ENCODE measurements around the gene MYLK. TPM values are rescaled to one million over a fixed set of nuclear protein-coding genes. Genes with fewer than 3 reads are reported as not detected.

Gene MYLK
- total and polyA plus RNA-seq, 4 donors, result 17.1 to 158 (median 41.9) TPM

DNA sequence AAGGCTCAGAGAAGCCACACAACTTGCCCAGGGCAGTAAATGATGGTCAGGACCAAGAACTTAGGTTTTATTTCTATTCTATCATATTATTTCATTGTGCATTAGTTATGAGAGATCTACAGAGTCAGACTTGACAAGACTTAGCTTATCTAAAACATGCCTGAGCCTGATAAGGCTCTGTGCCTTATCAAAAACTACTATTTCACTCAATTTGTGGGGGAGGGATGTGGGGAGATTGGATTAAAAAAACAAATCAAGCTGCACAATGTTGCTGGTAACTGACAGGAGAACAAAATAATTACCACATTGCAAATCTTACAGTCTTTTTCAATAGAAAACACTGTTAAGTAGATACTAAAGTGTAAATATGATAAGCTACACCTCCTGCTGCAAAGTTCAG is 315.3 kb downstream of the MYLK start:
- Histone ChIP-seq H3K27ac (ENCODE audit: low read depth in 1 of 2, low read length in 2 of 2) (no peak overlapping the region), H3K4me3 (ENCODE audit: low read depth in 1 of 3, low read length in 3 of 3) (no peak overlapping the region), H3K4me1 (ENCODE audit: control insufficient read depth in 4 of 4, insufficient read depth in 4 of 4, low read length in 3 of 4) (peaks cover 0 to 4% (median 2%) of the 10 kb centered on the region in 4 donors), H3K36me3 (ENCODE audit: control insufficient read depth in 4 of 4, insufficient read depth in 3 of 4, low read depth in 1 of 4, low read length in 3 of 4) (peaks cover 0 to 11% (median 5%) of the 10 kb centered on the region in 4 donors), H3K9ac (ENCODE audit: low read depth in 1 of 2, low read length in 2 of 2) (no peak overlapping the region), H3K9me3 (ENCODE audit: control insufficient read depth in 4 of 4, low read length in 3 of 4) (no peaks in the 10 kb centered on the region), H3K27me3 (ENCODE audit: control insufficient read depth in 4 of 4, insufficient read depth in 4 of 4, low read length in 3 of 4) (no peaks in the 10 kb centered on the region)
- TF ChIP-seq, protein P1, sequence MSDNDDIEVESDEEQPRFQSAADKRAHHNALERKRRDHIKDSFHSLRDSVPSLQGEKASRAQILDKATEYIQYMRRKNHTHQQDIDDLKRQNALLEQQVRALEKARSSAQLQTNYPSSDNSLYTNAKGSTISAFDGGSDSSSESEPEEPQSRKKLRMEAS (IDR thresholded peaks at IDR 0.05), result no peak
- TF ChIP-seq ZBTB33 (IDR thresholded peaks at IDR 0.05), result no peak
- TF ChIP-seq EGR1 (IDR thresholded peaks at IDR 0.05; ENCODE audit: low read depth in 2 of 2), result no peak
- TF ChIP-seq FOXA2 (IDR thresholded peaks at IDR 0.05), result no peak
- TF ChIP-seq HNF4A (conservative IDR thresholded peaks at IDR 0.05), result no peak
- TF ChIP-seq GABPA (IDR thresholded peaks at IDR 0.05 in 1 of 2, conservative IDR thresholded peaks at IDR 0.05 in 1 of 2), result no peak
- no peak for TF ChIP-seq ATF3 (IDR thresholded peaks at IDR 0.05)
- no peak for TF ChIP-seq HNF4G (IDR thresholded peaks at IDR 0.05)
- TF ChIP-seq CTCF (IDR thresholded peaks at IDR 0.05; ENCODE audit: low read depth, low read length, missing input control), result no peak
- DNase-seq (ENCODE audit: low spot score), result no peak

DNA sequence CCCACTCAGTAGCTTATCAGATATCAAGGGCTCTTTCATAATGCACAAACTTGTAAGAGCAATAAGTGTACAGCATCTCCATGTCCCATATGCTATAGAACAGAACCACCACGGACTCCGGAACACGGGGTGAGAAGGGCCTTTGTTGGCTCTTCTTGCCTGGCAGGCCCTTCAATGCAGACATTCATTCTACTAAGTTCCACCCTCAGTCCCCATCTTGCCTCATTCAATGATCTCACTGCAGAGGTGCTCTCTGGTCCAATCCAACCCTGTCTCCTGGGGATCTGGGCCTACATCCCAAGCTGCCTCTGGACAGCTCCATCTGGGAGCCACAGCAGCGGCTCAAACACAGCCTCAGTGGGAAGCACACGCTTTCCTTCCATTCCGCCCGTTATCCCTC is 316.1 kb downstream of the MYLK start:
- H3K9me3 ChIP-seq (ENCODE audit: control insufficient read depth in 4 of 4, low read length in 3 of 4), result no peaks in the 10 kb centered on the region
- no peak for DNase-seq (ENCODE audit: low spot score)

More for the DNA sequence above, 316.1 kb downstream of the MYLK start:
- 92% methylated on average over 7 of the region's 7 CpGs for WGBS
- TF ChIP-seq CTCF (IDR thresholded peaks at IDR 0.05; ENCODE audit: low read depth, low read length, missing input control), result no peak
- TF ChIP-seq ZBTB33 (IDR thresholded peaks at IDR 0.05), result no peak
- TF ChIP-seq YY1 (IDR thresholded peaks at IDR 0.05), result no peak
- no peak for TF ChIP-seq EGR1 (IDR thresholded peaks at IDR 0.05; ENCODE audit: low read depth in 2 of 2)
- no peak for TF ChIP-seq GABPA (IDR thresholded peaks at IDR 0.05 in 1 of 2, conservative IDR thresholded peaks at IDR 0.05 in 1 of 2)
- no peak for TF ChIP-seq FOXA2 (IDR thresholded peaks at IDR 0.05)
- no peak for TF ChIP-seq HNF4G (IDR thresholded peaks at IDR 0.05)
- TF ChIP-seq, protein P1 (IDR thresholded peaks at IDR 0.05), result no peak
- TF ChIP-seq TAF1 (conservative IDR thresholded peaks at IDR 0.05), result no peak
- no peak for TF ChIP-seq FOXA1 (IDR thresholded peaks at IDR 0.05)
- TF ChIP-seq NR2F2 (IDR thresholded peaks at IDR 0.05), result no peak
- no peak for TF ChIP-seq RXRA (IDR thresholded peaks at IDR 0.05)
- TF ChIP-seq, protein P2, sequence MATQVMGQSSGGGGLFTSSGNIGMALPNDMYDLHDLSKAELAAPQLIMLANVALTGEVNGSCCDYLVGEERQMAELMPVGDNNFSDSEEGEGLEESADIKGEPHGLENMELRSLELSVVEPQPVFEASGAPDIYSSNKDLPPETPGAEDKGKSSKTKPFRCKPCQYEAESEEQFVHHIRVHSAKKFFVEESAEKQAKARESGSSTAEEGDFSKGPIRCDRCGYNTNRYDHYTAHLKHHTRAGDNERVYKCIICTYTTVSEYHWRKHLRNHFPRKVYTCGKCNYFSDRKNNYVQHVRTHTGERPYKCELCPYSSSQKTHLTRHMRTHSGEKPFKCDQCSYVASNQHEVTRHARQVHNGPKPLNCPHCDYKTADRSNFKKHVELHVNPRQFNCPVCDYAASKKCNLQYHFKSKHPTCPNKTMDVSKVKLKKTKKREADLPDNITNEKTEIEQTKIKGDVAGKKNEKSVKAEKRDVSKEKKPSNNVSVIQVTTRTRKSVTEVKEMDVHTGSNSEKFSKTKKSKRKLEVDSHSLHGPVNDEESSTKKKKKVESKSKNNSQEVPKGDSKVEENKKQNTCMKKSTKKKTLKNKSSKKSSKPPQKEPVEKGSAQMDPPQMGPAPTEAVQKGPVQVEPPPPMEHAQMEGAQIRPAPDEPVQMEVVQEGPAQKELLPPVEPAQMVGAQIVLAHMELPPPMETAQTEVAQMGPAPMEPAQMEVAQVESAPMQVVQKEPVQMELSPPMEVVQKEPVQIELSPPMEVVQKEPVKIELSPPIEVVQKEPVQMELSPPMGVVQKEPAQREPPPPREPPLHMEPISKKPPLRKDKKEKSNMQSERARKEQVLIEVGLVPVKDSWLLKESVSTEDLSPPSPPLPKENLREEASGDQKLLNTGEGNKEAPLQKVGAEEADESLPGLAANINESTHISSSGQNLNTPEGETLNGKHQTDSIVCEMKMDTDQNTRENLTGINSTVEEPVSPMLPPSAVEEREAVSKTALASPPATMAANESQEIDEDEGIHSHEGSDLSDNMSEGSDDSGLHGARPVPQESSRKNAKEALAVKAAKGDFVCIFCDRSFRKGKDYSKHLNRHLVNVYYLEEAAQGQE (IDR thresholded peaks at IDR 0.05), result no peak
- no peak for TF ChIP-seq SP1 (IDR thresholded peaks at IDR 0.05)
- no peak for TF ChIP-seq HNF4A (conservative IDR thresholded peaks at IDR 0.05)
- no peak for TF ChIP-seq JUND (IDR thresholded peaks at IDR 0.05)
- Histone ChIP-seq H3K9ac (ENCODE audit: low read depth in 1 of 2, low read length in 2 of 2) (no peak overlapping the region), H3K4me1 (ENCODE audit: control insufficient read depth in 4 of 4, insufficient read depth in 4 of 4, low read length in 3 of 4) (peaks cover 0 to 4% (median 2%) of the 10 kb centered on the region in 4 donors), H3K27ac (ENCODE audit: low read depth in 1 of 2, low read length in 2 of 2) (no peak overlapping the region), H3K36me3 (ENCODE audit: control insufficient read depth in 4 of 4, insufficient read depth in 3 of 4, low read depth in 1 of 4, low read length in 3 of 4) (peaks cover 0 to 7% (median 6%) of the 10 kb centered on the region in 4 donors), H3K4me3 (ENCODE audit: low read depth in 1 of 3, low read length in 3 of 3) (no peak overlapping the region), H3K27me3 (ENCODE audit: control insufficient read depth in 4 of 4, insufficient read depth in 4 of 4, low read length in 3 of 4) (no peaks in the 10 kb centered on the region)

Measured in liver (tissue), 9 donors.